ENCODE measurements around the gene XK.

The XK gene

GRCh38 chrX:37717708-37718107 lies 32.1 kb downstream of the XK start:
- no peak for TF ChIP-seq CTCF (IDR thresholded peaks at IDR 0.05; ENCODE audit: low read depth, low read length, missing control alignments)
- no peak for DNase-seq (ENCODE audit: extremely low read depth, low read depth)

DNA sequence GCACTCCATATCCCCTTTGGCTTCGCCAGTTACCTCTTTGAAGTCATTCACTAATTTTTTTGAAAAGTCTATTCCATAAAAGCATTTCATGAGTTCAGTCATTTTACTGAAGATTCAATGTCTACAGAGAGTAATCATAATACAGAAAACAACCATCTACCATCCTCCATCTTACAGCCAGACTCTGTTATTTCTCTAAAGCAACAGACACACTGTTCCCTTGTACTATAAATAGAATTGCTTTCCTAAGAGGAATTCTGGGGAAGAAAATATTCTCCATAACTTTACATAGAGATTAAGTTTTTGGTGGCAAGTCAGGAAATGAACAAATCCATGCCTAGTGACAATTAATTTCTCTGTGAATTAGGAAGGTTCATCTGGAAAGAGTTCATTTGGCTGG lies 37.0 kb downstream of the XK start:
- DNase-seq (ENCODE audit: extremely low read depth, low read depth), result no peak
- H3K4me3 ChIP-seq (replicated peaks; ENCODE audit: low read depth, low read length), result no peak overlapping the region
- no peak for TF ChIP-seq CTCF (IDR thresholded peaks at IDR 0.05; ENCODE audit: low read depth, low read length, missing control alignments)

More at GRCh38 chrX:37717708-37718107, 32.1 kb downstream of the XK start:
- no peak overlapping the region for H3K4me3 ChIP-seq (replicated peaks; ENCODE audit: low read depth, low read length)

- H3K4me3 ChIP-seq (replicated peaks; ENCODE audit: low read depth, low read length), result no peak overlapping the region
- DNase-seq (ENCODE audit: extremely low read depth, low read depth), result no peak
- TF ChIP-seq CTCF (IDR thresholded peaks at IDR 0.05; ENCODE audit: low read depth, low read length, missing control alignments), result no peak
Measured at GRCh38 chrX:37726346-37726745, 40.8 kb downstream of the XK start.

DNA sequence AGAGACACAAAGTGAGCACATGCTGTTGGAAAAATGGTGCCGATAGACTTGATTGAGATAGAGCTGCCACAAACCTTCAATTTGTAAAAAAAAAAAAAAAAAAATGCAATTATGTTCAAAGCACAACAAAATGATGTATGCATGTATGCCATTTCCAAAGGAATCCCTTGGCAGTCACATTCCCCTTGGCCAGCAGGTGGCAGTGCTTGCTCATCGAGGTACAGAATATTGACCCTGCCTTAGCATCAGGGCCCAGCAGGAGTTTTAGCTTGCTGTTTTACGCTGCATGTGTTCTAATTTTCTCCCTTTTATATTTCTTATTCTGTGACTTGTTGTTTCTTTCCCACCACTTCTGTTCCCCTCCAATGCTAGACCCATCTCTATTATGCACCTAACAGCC lies 59.8 kb downstream of the XK start:
- TF ChIP-seq CTCF (IDR thresholded peaks at IDR 0.05; ENCODE audit: low read depth, low read length, missing control alignments), result peak; percentile 68
- no peak overlapping the region for H3K4me3 ChIP-seq (replicated peaks; ENCODE audit: low read depth, low read length)

DNA sequence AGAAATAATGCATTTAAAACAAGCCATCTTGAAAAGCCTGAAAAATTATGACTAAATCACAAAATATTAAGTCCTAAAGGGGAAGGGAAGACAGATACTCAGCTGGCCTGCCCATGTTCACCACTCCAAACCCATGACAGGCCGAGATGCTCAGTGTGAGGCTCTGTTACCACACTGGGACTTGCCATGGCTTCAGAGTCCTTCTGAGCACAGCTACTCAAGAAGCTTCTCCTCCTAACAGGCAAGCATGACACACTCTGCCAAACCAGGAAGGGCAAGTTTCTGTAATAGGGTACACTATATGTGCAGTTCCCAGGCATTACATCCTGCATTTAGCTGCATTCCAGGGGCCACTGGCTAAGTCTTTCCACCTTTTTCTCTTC lies 60.2 kb downstream of the XK start:
- no peak overlapping the region for H3K4me3 ChIP-seq (replicated peaks; ENCODE audit: low read depth, low read length)
- TF ChIP-seq CTCF (IDR thresholded peaks at IDR 0.05; ENCODE audit: low read depth, low read length, missing control alignments), result no peak
- no peak for DNase-seq (ENCODE audit: extremely low read depth, low read depth)

More for the DNA sequence above, 59.8 kb downstream of the XK start:
- peak; percentile 17 for DNase-seq (ENCODE audit: extremely low read depth, low read depth)

DNA sequence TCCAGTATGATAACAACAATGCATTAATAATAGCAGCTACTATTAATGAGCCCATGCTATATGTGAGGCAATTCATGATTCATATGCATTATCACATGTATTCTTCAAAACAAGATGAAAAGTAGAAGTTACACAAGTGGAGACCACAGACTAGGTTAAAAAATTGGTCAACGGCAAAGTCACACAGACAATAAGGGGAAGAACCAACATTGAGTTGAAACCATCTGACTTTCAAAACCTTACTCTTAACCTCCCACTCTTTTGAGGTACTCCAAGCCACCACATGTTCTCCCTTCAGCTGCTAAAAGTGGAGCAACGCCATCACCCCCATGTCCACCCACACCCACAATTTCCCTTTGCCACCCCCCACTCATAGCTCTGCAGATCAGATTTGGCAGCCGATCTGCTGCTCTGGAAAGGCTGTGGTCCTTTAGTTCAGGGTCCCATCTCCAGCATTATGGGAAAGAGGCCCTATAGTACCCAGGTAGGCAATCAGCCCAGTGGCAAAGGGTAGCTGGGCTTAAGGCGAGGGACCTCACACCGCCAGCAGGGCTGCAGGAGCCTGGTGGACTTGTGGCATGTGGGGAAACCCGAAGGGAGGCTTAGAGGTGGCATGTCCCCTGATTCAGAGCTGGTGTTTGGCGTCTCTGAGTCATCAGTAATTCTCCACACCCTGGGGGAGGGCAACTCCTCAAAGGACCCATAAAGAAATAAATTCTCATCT lies 60.8 kb downstream of the XK start:
- no peak for DNase-seq (ENCODE audit: extremely low read depth, low read depth)
- TF ChIP-seq CTCF (IDR thresholded peaks at IDR 0.05; ENCODE audit: low read depth, low read length, missing control alignments), result no peak
- H3K4me3 ChIP-seq (replicated peaks; ENCODE audit: low read depth, low read length), result no peak overlapping the region

- no peak overlapping the region for H3K4me3 ChIP-seq (replicated peaks; ENCODE audit: low read depth, low read length)
- no peak for DNase-seq (ENCODE audit: extremely low read depth, low read depth)
- TF ChIP-seq CTCF (IDR thresholded peaks at IDR 0.05; ENCODE audit: low read depth, low read length, missing control alignments), result no peak
Measured at GRCh38 chrX:37746951-37747350, 61.4 kb downstream of the XK start.

Measured in HFF-Myc (cell line).